Mammary epithelial cell (primary cell): ENCODE measurements around the gene RNF144B.

Source experiments
- EZH2 ChIP-seq: IDR thresholded peaks from 2 replicates; pipeline ENCODE4 v1.6.1; 2012; ENCODE audit warnings: low read length, inconsistent platforms, borderline replicate concordance
- TF ChIP-seq, protein P1 (sequence below), 2 donors: IDR thresholded peaks in 1 of 2; conservative IDR thresholded peaks in 1 of 2; 2 replicates each; pipeline ENCODE4 v1.5.1; 2011 to 2012; ENCODE audit warnings: inconsistent platforms in 2 of 2, low read length in 2 of 2, mild to moderate bottlenecking in 2 of 2, control low read depth in 1 of 2, low read depth in 1 of 2; ENCODE audit not compliant: insufficient read depth in 1 of 2; ENCODE audit errors: extremely low read depth in 1 of 2

DNA sequence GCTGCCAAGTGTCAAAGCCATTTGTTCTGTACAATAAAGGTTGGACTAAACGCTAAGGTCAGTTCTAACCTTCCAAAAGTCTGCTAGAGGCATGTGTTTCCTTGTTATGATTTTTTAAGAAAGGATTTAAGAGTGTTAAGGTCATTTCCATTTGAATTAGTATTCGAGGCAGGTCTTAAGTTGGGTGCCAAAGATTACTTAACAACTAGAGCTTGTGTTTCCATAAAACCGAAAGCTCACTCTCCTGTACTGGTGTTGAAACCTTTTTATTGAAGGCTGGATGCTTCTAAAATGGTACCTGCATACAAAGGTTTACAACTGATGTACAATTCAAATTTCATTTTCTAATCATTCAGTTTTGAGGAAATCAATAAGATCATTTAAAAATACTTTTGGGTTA is 82.4 kb downstream of the RNF144B start:
- TF ChIP-seq, protein P1, sequence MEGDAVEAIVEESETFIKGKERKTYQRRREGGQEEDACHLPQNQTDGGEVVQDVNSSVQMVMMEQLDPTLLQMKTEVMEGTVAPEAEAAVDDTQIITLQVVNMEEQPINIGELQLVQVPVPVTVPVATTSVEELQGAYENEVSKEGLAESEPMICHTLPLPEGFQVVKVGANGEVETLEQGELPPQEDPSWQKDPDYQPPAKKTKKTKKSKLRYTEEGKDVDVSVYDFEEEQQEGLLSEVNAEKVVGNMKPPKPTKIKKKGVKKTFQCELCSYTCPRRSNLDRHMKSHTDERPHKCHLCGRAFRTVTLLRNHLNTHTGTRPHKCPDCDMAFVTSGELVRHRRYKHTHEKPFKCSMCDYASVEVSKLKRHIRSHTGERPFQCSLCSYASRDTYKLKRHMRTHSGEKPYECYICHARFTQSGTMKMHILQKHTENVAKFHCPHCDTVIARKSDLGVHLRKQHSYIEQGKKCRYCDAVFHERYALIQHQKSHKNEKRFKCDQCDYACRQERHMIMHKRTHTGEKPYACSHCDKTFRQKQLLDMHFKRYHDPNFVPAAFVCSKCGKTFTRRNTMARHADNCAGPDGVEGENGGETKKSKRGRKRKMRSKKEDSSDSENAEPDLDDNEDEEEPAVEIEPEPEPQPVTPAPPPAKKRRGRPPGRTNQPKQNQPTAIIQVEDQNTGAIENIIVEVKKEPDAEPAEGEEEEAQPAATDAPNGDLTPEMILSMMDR (conservative IDR thresholded peaks at IDR 0.05 in 1 of 2, IDR thresholded peaks at IDR 0.05 in 1 of 2; ENCODE audit: extremely low read depth in 1 of 2, insufficient read depth in 1 of 2, low read depth in 1 of 2, low read length in 2 of 2): no peak
- no peak for TF ChIP-seq EZH2
